ENCODE measurements around the gene CYB5R3. TPM values are rescaled to one million over a fixed set of nuclear protein-coding genes. Genes with fewer than 3 reads are reported as not detected.
"Not testable (repeated sequence)": the region's sequence is repeated elsewhere in the genome, so short reads cannot be mapped to it uniquely, and the experiment has no call there.

CYB5R3 gene
- total RNA-seq, 1 donor from 2014 or later: 148 TPM

- Mint-ChIP-seq H3K27ac (ENCODE audit: unreplicated experiment) (no peak overlapping the region), H3K4me1 (ENCODE audit: low read depth, unreplicated experiment) (peaks cover 3% of the 10 kb centered on the region), H3K9me3 (ENCODE audit: unreplicated experiment) (peaks cover 1% of the 10 kb centered on the region), H3K36me3 (ENCODE audit: unreplicated experiment) (no peaks in the 10 kb centered on the region), H3K4me3 (ENCODE audit: unreplicated experiment) (no peak overlapping the region), H3K27me3 (ENCODE audit: unreplicated experiment) (peaks cover 10% of the 10 kb centered on the region)
- DNase-seq: peak; percentile 90
- TF ChIP-seq CTCF (IDR thresholded peaks at IDR 0.05; ENCODE audit: partially characterized antibody, unreplicated experiment): peak; percentile 94
Measured at GRCh38 chr22:42621505-42622002, 27.6 kb downstream of the CYB5R3 start.

GRCh38 chr22:42620084-42620483, 29.1 kb downstream of the CYB5R3 start:
- Mint-ChIP-seq H3K36me3 (ENCODE audit: unreplicated experiment) (no peaks in the 10 kb centered on the region), H3K27ac (ENCODE audit: unreplicated experiment) (no peak overlapping the region), H3K4me3 (ENCODE audit: unreplicated experiment) (no peak overlapping the region), H3K27me3 (ENCODE audit: unreplicated experiment) (peaks cover 16% of the 10 kb centered on the region), H3K4me1 (ENCODE audit: low read depth, unreplicated experiment) (peaks cover 8% of the 10 kb centered on the region), H3K9me3 (ENCODE audit: unreplicated experiment) (peaks cover 9% of the 10 kb centered on the region)
- no peak for TF ChIP-seq CTCF (IDR thresholded peaks at IDR 0.05; ENCODE audit: partially characterized antibody, unreplicated experiment)
- DNase-seq: no peak

GRCh38 chr22:42619261-42620063, 29.7 kb downstream of the CYB5R3 start:
- peaks cover 13% of the 10 kb centered on the region for H3K9me3 Mint-ChIP-seq (ENCODE audit: unreplicated experiment)
- DNase-seq: no peak

GRCh38 chr22:42617155-42617983, 31.8 kb downstream of the CYB5R3 start:
- Mint-ChIP-seq H3K27me3 (ENCODE audit: unreplicated experiment) (peaks cover 21% of the 10 kb centered on the region), H3K4me3 (ENCODE audit: unreplicated experiment) (no peak overlapping the region)
- DNase-seq: no peak

More at GRCh38 chr22:42619261-42620063, 29.7 kb downstream of the CYB5R3 start:
- Mint-ChIP-seq H3K27me3 (ENCODE audit: unreplicated experiment) (peaks cover 22% of the 10 kb centered on the region), H3K27ac (ENCODE audit: unreplicated experiment) (no peak overlapping the region), H3K36me3 (ENCODE audit: unreplicated experiment) (no peaks in the 10 kb centered on the region), H3K4me1 (ENCODE audit: low read depth, unreplicated experiment) (peaks cover 8% of the 10 kb centered on the region), H3K4me3 (ENCODE audit: unreplicated experiment) (no peak overlapping the region)
- TF ChIP-seq CTCF (IDR thresholded peaks at IDR 0.05; ENCODE audit: partially characterized antibody, unreplicated experiment): no peak

GRCh38 chr22:42615860-42616175, 33.4 kb downstream of the CYB5R3 start:
- not testable (repeated sequence) for DNase-seq; H3K36me3 Mint-ChIP-seq (ENCODE audit: unreplicated experiment)
- Mint-ChIP-seq H3K9me3 (ENCODE audit: unreplicated experiment) (peaks cover 14% of the 10 kb centered on the region), H3K27ac (ENCODE audit: unreplicated experiment) (peak overlapping the region; percentile 100), H3K27me3 (ENCODE audit: unreplicated experiment) (peaks cover 21% of the 10 kb centered on the region), H3K4me1 (ENCODE audit: low read depth, unreplicated experiment) (peaks cover 12% of the 10 kb centered on the region), H3K4me3 (ENCODE audit: unreplicated experiment) (peak overlapping the region; percentile 90)

More at GRCh38 chr22:42617155-42617983, 31.8 kb downstream of the CYB5R3 start:
- no peaks in the 10 kb centered on the region for H3K36me3 Mint-ChIP-seq (ENCODE audit: unreplicated experiment)
- H3K9me3 Mint-ChIP-seq (ENCODE audit: unreplicated experiment): peaks cover 15% of the 10 kb centered on the region
- H3K4me1 Mint-ChIP-seq (ENCODE audit: low read depth, unreplicated experiment): peaks cover 12% of the 10 kb centered on the region
- TF ChIP-seq CTCF (IDR thresholded peaks at IDR 0.05; ENCODE audit: partially characterized antibody, unreplicated experiment): no peak
- H3K27ac Mint-ChIP-seq (ENCODE audit: unreplicated experiment): no peak overlapping the region

All from glutamatergic neuron (in vitro differentiated cells).